ENCODE measurements around the gene LIPI.
"Not testable (repeated sequence)": the region's sequence is repeated elsewhere in the genome, so short reads cannot be mapped to it uniquely, and the experiment has no call there.

LIPI gene

GRCh38 chr21:14073615-14074014, 137.1 kb downstream of the LIPI start:
- DNase-seq (ENCODE audit: low spot score): no peak

DNA sequence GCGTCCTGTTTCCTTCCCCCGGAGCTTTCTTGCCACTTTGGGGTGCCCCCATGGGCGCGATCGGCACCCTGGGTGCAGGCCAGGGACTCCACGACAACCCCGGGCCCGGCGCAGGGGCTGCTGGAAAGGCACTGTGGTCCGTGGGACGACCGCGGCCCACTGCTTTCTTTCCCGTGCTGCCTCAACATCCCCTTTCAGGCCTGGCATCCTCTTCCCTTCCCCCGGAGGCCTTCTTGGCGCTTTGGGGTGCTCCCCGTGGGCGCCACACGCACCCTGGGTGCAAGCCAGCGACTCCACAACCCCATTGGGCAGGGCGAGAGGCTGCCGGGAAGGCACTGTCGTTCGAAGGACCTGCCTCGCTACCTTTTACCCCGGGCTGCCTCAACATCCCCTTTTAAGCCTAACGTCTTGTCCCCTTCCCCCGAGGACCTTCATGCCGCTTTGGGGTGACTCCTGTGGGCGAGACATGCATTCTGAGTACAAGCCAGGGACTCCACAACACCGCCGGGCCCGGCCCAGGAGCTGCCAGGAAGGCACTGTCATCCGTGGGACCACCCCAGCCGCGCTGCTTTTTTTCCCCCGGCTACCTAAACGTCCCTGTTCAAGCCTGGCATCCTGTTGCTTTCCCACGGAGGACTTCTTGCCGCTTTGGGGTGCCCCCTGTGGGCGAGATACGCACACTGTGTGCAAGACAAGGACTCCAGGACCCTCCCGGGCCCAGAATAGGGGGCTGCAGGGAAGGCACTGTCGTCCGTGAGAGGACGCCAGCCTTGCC, 137.8 kb downstream of the LIPI start:
- DNase-seq (ENCODE audit: low spot score): no peak

DNA sequence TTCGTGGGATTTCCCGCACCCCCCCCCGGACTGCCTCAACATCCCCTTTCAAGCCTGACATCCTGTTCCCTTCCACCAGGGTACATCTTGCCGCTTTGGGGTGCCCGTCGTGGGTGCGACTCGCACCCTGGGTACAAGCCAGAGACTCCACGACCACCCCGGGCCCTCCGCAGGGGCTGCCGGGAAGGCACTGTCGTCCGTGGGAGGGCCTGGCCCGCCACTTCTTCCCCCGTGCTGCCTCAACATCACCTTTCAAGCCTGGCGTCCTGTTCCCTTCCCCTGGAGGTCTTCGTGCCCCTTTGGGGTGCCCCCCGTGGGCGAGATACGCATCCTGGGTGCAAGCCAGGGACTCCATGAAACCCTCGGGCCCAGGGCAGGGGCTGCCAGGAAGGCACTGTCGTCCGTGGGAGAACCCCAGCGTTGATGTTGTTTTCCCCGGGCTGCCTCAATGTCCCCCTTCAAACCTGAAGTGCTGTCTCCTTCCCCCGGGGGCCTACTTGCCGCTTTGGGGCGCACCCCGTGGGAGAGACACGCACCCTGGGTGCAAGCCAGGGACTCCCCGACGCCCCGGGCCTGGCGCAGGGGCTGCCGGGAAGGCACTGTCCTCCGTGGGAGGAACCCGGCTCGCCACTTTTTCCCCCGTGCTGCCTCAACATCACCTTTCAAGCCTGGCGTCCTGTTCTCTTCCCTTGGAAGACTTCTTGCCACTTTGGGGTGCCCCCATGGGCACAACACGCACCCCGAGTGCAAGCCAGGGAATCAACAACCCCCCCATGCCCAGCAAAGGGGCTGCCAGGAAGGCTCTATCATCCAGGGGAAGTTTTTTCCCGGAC, 138.6 kb downstream of the LIPI start:
- no peak for DNase-seq (ENCODE audit: low spot score)

DNA sequence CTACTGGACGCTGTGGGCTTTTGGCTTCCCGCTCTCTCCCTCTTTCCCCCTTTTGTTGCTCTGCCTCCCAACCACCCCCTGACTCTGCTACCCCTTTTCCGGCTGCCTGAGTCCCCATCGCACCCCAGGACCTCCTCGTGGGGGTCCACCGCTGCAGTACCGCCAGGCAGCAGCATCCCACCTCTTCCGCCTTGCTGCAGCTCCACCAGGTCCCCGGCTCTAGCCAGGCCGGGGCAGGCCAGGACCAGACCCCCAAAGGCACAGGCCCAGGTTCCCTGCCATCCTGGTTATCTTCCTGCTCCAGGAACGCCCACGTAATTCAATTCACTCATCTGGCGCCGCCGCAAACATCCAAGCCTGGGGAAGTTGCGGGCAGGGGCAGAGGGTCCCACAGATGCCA, 139.8 kb downstream of the LIPI start:
- no peak for DNase-seq (ENCODE audit: low spot score)

DNA sequence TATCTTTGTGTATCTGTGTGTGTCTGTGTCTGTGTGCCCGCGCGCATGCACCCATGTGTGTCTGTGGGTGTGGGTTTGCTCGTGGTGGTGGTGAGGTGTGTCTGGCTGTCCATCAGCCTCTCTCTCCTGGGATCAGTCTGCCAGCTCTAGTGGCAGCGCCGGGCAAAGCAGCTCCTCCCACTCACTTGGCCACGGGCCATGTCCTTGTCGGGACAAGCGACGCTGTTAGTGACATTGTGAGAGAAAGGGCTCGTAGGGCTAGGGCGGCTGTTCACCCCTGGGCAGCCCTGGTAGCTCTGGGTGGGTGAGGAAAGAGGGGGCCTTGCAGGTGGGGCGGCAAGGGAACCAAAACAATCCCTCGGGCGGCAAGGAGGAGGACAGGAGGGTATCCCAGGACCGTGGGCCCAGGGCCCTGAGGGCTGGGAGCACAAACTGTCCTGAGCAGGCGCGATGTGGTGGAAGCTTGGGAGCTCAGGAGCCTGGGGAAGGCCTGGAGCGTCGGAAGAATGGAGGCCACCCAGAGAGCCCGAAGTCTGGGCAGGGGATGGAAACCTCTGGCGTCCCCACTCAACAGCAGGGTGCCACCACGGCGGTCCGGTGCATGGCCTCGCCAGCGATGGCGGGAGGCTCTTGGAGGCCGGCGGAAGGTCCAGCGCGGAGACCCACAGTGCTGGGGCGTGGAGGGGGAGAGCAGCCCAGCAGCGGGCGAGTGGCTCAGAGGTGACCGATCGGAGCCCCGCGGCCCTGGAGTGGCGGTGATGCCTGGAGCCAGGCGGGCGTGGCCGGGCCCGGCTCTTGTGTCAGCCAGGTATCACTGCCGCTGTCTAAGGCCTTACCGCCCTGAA, 140.5 kb downstream of the LIPI start:
- DNase-seq (ENCODE audit: low spot score): peak; percentile 45

DNA sequence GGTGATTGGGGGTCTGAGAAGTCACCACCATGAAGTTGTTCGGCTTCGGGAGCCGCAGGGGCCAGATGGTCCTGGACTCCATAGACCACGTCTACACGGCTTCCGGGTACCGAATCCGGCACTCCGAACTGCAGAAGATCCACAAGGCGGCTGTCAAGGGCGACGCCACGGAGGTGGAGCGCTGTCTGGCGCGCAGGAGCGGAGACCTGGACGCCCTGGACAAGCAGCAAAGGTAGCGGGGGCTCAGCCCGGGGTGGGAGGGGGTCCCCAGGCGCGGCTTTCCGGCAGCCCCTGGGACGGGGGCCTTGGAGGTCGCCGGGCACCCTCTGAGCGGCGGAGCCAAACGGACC, 146.5 kb downstream of the LIPI start:
- no peak for DNase-seq (ENCODE audit: low spot score)

DNA sequence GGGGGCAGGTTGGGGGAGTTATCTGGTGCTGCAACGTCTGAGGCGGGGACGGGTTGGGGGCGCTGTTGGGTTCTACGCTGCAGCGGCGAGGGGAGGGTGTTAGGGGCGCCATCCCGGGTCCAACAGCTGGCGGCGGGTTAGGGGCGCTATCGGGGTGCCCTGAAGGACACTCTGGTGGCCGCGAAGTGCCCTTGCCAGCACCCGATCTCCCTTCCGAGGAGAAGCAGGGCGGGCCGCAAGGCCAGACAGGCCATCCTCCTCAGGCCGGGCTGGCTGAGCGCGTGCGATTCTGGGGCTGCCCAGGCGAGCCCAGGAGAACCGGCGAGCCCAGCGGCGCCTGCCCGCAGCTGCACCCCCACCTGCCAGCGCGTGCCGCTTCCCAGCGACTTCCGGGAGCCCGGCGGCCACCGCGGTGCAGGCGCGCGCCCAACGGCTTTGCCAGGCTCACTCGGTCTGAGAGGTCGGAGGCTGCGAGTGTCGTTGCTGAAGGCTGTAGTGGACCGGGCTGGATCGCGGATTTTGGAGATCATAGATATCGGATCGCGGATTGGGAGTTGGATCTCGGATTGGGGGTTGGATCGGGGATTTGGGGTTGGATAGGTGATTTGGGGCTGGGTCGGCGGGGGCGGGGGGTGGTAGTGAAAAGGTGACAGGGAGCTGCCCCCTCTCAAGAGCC, 147.0 kb downstream of the LIPI start:
- DNase-seq (ENCODE audit: low spot score): not testable (repeated sequence)

DNA sequence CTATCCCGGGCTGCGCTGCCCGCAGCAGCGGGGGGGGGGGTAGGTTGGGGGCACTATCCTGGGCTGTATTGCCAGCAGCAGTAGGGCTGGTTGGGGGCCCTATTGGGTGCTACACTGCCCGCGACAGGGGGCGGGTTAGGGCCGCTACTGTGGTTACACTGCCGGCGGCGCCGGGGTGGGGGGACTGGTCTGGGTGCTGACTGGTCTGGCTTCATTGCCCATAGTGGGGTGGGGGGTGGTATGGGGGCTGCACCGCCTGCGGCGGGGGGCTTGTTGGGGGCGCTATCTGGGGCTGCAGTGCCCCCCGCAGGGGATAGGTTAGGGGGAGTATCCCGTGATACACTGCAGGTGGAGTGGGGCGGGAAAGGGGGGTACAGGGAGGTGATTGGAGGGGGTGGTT, 148.1 kb downstream of the LIPI start:
- DNase-seq (ENCODE audit: low spot score): not testable (repeated sequence)

GRCh38 chr21:14061820-14062219, 148.9 kb downstream of the LIPI start:
- not testable (repeated sequence) for DNase-seq (ENCODE audit: low spot score)

- not testable (repeated sequence) for DNase-seq (ENCODE audit: low spot score)
Observed at GRCh38 chr21:14058995-14059627, 151.6 kb downstream of the LIPI start.

All from left forelimb (tissue), 1 donor.